ENCODE results near the gene PFDN6. TPM values are rescaled to one million over a fixed set of nuclear protein-coding genes. Genes with fewer than 3 reads are reported as not detected.

PFDN6 gene
- total RNA-seq, 2 experiments from 2014 or later = 65.4 to 96.9 TPM

GRCh38 chr6:33316603-33317418, 27.4 kb downstream of the PFDN6 start:
- no peaks in the 10 kb centered on the region for H3K9me3 Mint-ChIP-seq (ENCODE audit: low read depth)
- H3K4me1 Mint-ChIP-seq = peaks cover 74% of the 10 kb centered on the region
- DNase-seq (no peak), ATAC-seq (no peak)
- H3K4me3 Mint-ChIP-seq = peak overlapping the region; percentile 80
- intact Hi-C loops (cut with DNase I, micrococcal nuclease) = loop anchor here (1.0 to 10.0 kb wide), 8 partner anchors 45 to 1140 kb away; partner anchors contain the start of genes AGPAT1 (in 1 of the 2), CUTA (in 1 of the 2), HMGA1 (in 1 of the 2) and RNF5 (in 1 of the 2)
- POLR2A ChIA-PET = interaction anchor here (1.0 to 2.0 kb wide), 4 partner anchors 17 to 345 kb away, joined by 5 to 10 read pairs (median 7); partner anchors contain the start of genes B3GALT4 and RGL2
- peaks cover 53% of the 10 kb centered on the region for H3K36me3 Mint-ChIP-seq (ENCODE audit: low read depth)
- peak overlapping the region; percentile 63 for H3K27ac Mint-ChIP-seq
- CTCF ChIA-PET = interaction anchor here (0.8 to 3.0 kb wide), 3 partner anchors 11 to 101 kb away, joined by 3 to 13 read pairs (median 3); partner anchors contain the start of genes CUTA and RGL2
- H3K27me3 Mint-ChIP-seq = no peaks in the 10 kb centered on the region

DNA sequence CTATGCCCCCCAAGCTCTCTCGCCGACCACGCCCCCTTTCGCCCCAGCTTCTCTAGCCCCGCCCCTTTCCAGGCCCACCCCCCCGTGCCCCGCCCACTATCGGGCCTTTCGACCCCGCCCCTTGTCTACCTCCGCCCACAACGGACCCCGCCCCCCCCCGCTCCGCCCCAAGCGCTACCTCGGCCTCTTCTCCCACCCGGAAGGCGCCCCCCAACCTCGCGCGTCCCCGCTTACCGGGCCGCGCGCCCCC, 27.9 kb downstream of the PFDN6 start:
- ChIA-PET POLR2A (interaction anchor here (0.6 to 2.0 kb wide), 8 partner anchors 18 to 1714 kb away, joined by 3 to 10 read pairs (median 6); partner anchors contain the start of genes B3GALT4, RGL2 and RING1), CTCF (interaction anchor here (0.8 to 3.0 kb wide), 8 partner anchors 12 to 101 kb away, joined by 3 to 13 read pairs (median 3); partner anchors contain the start of genes B3GALT4, CUTA and RGL2)
- DNase-seq = no peak
- Mint-ChIP-seq H3K9me3 (ENCODE audit: low read depth) (no peaks in the 10 kb centered on the region), H3K36me3 (ENCODE audit: low read depth) (peaks cover 52% of the 10 kb centered on the region), H3K27me3 (no peaks in the 10 kb centered on the region), H3K4me3 (peak overlapping the region; percentile 80), H3K4me1 (peaks cover 73% of the 10 kb centered on the region), H3K27ac (peak overlapping the region; percentile 63)
- ATAC-seq = no peak
- intact Hi-C loops (cut with DNase I, micrococcal nuclease) = loop anchor here (1.0 to 10.0 kb wide), 8 partner anchors 45 to 1140 kb away; partner anchors contain the start of genes AGPAT1 (in 1 of the 2), CUTA (in 1 of the 2), HMGA1 (in 1 of the 2) and RNF5 (in 1 of the 2)

DNA sequence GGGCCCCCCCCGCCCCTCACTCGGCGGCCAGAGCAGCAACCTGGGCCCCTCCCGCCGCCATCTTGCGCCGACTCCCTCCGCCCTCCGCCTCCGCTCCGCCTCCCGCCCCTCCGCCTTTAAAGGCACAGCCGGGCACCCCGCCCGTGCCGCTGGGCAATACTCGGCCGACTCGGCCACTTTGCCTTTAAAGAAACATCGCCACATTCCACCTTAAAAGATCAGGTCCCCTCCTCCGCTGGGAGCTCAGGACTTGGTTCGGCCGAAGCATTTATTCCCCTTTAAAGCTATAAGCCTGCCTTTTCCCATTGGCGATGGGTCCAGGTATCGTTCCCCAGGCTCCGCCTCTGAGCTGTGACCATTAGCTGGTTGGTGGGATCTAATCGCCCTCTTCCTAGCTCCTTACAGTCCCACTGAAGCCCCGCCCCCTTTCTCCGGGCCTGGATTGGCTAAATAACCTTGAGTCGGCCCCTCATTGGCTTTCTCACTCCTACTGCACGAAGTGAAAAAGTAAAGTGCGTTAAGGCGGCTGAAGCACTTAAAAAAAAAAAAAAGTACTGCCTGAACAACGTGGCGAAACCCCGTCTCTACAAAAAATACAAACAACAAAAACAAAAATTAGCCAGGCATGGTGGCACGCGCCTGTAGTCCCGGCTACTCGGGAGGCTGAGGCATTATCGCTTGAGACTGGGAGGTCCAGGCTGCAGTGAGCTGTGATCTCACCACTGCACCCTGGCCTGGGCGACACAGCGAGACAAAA, 28.4 kb downstream of the PFDN6 start, which contains the start of gene ZBTB22:
ZBTB22 (minus strand) TSS at position 76 of the 757 bp plus-strand sequence. CDS start 828 bp downstream, outside the sequence.
- Mint-ChIP-seq H3K27me3 (no peaks in the 10 kb centered on the region), H3K4me3 (peak within 1 kb of the TSS; percentile 80), H3K36me3 (ENCODE audit: low read depth) (peaks cover 48% of the 10 kb centered on the region), H3K27ac (peak within 1 kb of the TSS; percentile 93), H3K9me3 (ENCODE audit: low read depth) (no peaks in the 10 kb centered on the region), H3K4me1 (peaks cover 70% of the 10 kb centered on the region)
- intact Hi-C loops (cut with DNase I, micrococcal nuclease) = loop anchor here (1.0 to 10.0 kb wide), 9 partner anchors 46 to 1141 kb away; partner anchors contain the start of genes AGPAT1 (in 1 of the 2), CUTA (in 1 of the 2), HMGA1 (in 1 of the 2) and RNF5 (in 1 of the 2)
- peak; percentile 69 for ATAC-seq
- DNase-seq = peak; percentile 98
- CTCF ChIA-PET = interaction anchor here (0.8 to 3.0 kb wide), 9 partner anchors 12 to 100 kb away, joined by 3 to 13 read pairs (median 3); partner anchors contain the start of genes B3GALT4, CUTA and RGL2
- POLR2A ChIA-PET = interaction anchor here (0.6 to 2.0 kb wide), 11 partner anchors 18 to 1714 kb away, joined by 3 to 10 read pairs (median 5); partner anchors contain the start of genes B3GALT4, PFDN6, RGL2 and RING1

- ATAC-seq = no peak
- Mint-ChIP-seq H3K4me3 (peak overlapping the region; percentile 80), H3K36me3 (ENCODE audit: low read depth) (peaks cover 41% of the 10 kb centered on the region), H3K27ac (peak overlapping the region; percentile 93), H3K9me3 (ENCODE audit: low read depth) (no peaks in the 10 kb centered on the region), H3K27me3 (no peaks in the 10 kb centered on the region), H3K4me1 (peaks cover 72% of the 10 kb centered on the region)
- intact Hi-C loops (cut with DNase I, micrococcal nuclease) = loop anchor here (1.0 to 10.0 kb wide), 4 partner anchors 253 to 1141 kb away; partner anchors contain the start of genes AGPAT1 (in 1 of the 2), HMGA1 (in 1 of the 2) and RNF5 (in 1 of the 2)
- ChIA-PET CTCF (interaction anchor here (0.9 to 3.0 kb wide), 6 partner anchors 11 to 68 kb away, joined by 3 to 13 read pairs (median 4); partner anchors contain the start of genes B3GALT4 and RGL2), POLR2A (interaction anchor here (1.0 to 2.0 kb wide), 5 partner anchors 19 to 243 kb away, joined by 3 to 10 read pairs (median 7); partner anchors contain the start of genes B3GALT4, RGL2, RING1 and RPS18)
- DNase-seq = no peak
Measured at GRCh38 chr6:33318426-33319073, 29.1 kb downstream of the PFDN6 start.

GRCh38 chr6:33319939-33320314, 30.5 kb downstream of the PFDN6 start:
- H3K36me3 Mint-ChIP-seq (ENCODE audit: low read depth) = peaks cover 37% of the 10 kb centered on the region
- DNase-seq = no peak
- ChIA-PET CTCF (no interaction called here), POLR2A (no interaction called here)
- no peak for ATAC-seq
- H3K27me3 Mint-ChIP-seq = no peaks in the 10 kb centered on the region
- peak overlapping the region; percentile 80 for H3K4me3 Mint-ChIP-seq
- peak overlapping the region; percentile 55 for H3K27ac Mint-ChIP-seq
- no peaks in the 10 kb centered on the region for H3K9me3 Mint-ChIP-seq (ENCODE audit: low read depth)
- intact Hi-C loops (cut with DNase I, micrococcal nuclease) = loop anchor here (5.0 to 10.0 kb wide), 3 partner anchors 255 to 1143 kb away; partner anchors contain the start of genes AGPAT1 (in 1 of the 2), HMGA1 (in 1 of the 2) and RNF5 (in 1 of the 2)
- peaks cover 74% of the 10 kb centered on the region for H3K4me1 Mint-ChIP-seq

DNA sequence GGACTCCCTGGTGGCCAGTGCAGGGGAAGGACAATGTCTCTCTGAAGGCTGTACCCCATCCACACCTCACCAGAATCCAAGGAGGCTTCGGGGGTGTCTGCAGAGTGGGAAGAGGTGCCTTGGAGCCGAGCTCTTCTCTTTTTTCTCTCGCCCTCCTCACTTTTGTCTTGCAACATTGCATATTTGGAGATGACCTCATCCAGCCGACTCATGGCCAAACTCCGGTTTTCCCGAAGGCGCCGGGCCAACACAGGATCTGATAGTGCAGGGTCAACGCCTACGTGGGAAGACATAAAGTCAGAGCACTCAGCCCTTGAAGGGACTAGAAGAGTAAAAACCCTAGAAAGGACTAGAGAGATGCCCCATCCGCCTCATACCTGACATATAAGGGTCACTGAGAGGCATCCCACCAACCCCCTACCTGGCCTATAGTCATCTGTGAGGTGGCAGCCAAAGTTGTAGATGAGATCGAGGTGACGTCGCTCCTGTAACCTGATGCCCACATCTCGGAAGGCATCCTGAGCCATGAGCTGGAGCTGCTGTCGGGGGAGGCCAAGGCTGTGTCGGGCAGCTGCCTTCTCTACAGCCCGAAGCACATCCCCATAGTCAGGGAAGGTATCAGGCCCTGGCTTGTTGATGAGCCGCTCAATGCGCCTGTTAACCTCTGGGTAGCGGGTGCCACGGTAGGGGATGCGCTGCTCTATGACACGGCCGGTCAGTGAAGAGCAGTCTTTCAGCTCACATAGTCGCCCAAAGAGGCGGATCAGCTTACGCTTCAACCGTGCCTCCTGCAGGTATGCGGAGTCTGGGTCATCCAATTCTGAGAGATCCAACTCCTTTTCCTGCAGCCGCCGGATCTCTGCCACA, 31.1 kb downstream of the PFDN6 start:
- ChIA-PET POLR2A (interaction anchor here (0.7 kb wide), 1 partner anchor 129 kb away, joined by 7 read pairs; no protein-coding TSS in a partner anchor), CTCF (interaction anchor here (0.6 to 1.0 kb wide), 2 partner anchors 21 to 72 kb away, joined by 3 read pairs; no protein-coding TSS in a partner anchor)
- H3K36me3 Mint-ChIP-seq (ENCODE audit: low read depth) = peaks cover 37% of the 10 kb centered on the region
- H3K4me1 Mint-ChIP-seq = peaks cover 68% of the 10 kb centered on the region
- peak overlapping the region; percentile 99 for H3K4me3 Mint-ChIP-seq
- no peak for DNase-seq
- no peaks in the 10 kb centered on the region for H3K27me3 Mint-ChIP-seq
- H3K9me3 Mint-ChIP-seq (ENCODE audit: low read depth) = no peaks in the 10 kb centered on the region
- intact Hi-C loops (cut with DNase I, micrococcal nuclease) = no loop called here
- H3K27ac Mint-ChIP-seq = peak overlapping the region; percentile 99
- no peak for ATAC-seq

- Mint-ChIP-seq H3K27ac (peak overlapping the region; percentile 99), H3K9me3 (ENCODE audit: low read depth) (no peaks in the 10 kb centered on the region), H3K36me3 (ENCODE audit: low read depth) (peaks cover 37% of the 10 kb centered on the region), H3K27me3 (no peaks in the 10 kb centered on the region), H3K4me3 (peak overlapping the region; percentile 99), H3K4me1 (peaks cover 62% of the 10 kb centered on the region)
- intact Hi-C loops (cut with DNase I, micrococcal nuclease) = no loop called here
- ChIA-PET CTCF (interaction anchor here (1.0 kb wide), 1 partner anchor 22 kb away, joined by 3 read pairs; no protein-coding TSS in a partner anchor), POLR2A (interaction anchor here (0.7 kb wide), 1 partner anchor 129 kb away, joined by 7 read pairs; no protein-coding TSS in a partner anchor)
- DNase-seq (no peak), ATAC-seq (no peak)
Measured at GRCh38 chr6:33321227-33321626, 31.8 kb downstream of the PFDN6 start.

DNA sequence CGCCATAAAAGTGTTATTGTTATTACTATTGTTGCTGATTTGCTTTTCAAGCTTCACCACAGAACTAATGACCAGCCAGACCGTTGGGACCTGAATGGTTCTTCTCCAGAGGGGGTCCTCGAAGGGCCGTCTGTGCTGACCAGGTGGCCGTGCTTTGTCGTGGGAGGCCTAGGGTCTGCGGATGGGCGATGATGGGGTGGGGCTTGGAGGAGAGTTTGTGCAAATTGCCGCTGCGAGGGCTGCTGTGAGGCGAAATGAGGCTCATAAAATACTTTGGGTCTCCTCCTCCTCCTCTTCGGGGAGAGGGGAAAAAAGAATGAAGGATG, 34.2 kb downstream of the PFDN6 start:
- peak overlapping the region; percentile 99 for H3K4me3 Mint-ChIP-seq
- H3K27me3 Mint-ChIP-seq = no peaks in the 10 kb centered on the region
- no peaks in the 10 kb centered on the region for H3K9me3 Mint-ChIP-seq (ENCODE audit: low read depth)
- ChIA-PET POLR2A (interaction anchor here (0.7 kb wide), 2 partner anchors 285 to 479 kb away, joined by 4 to 6 read pairs; partner anchors contain the start of gene PSMB8), CTCF (interaction anchor here (0.7 to 1.1 kb wide), 3 partner anchors 13 to 131 kb away, joined by 3 read pairs; partner anchors contain the start of gene ZBTB9)
- intact Hi-C loops (cut with DNase I, micrococcal nuclease) = loop anchor here (1.0 kb wide), 11 partner anchors 22 to 1128 kb away; partner anchors contain the start of genes KIFC1 (in 2 of the 2), PFDN6 (in 2 of the 2), VPS52 (in 2 of the 2) and WDR46 (in 2 of the 2)
- H3K4me1 Mint-ChIP-seq = peaks cover 46% of the 10 kb centered on the region
- peak overlapping the region; percentile 99 for H3K27ac Mint-ChIP-seq
- H3K36me3 Mint-ChIP-seq (ENCODE audit: low read depth) = peaks cover 36% of the 10 kb centered on the region
- no peak for DNase-seq
- ATAC-seq = no peak

DNA sequence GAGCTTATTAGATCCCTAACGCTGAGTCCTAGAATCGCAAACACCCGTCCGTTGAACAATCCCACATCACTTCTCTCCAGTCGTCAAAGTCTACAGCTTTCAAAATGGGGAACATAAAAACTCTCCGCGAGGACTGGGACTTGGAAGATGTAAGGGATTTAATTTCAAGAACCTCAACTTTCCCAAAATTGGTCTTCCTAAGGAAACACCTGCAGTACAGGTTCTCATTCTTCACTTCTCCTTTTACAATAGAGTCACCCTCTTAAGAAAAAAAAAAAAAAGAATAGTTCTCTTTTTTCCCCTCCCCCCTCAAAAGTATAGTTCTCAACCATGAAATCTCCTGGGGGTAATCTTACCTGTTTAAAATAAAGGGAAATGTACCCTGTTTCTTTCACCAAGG, 34.7 kb downstream of the PFDN6 start:
- Mint-ChIP-seq H3K27ac (peak overlapping the region; percentile 99), H3K4me1 (peaks cover 40% of the 10 kb centered on the region), H3K4me3 (peak overlapping the region; percentile 99), H3K9me3 (ENCODE audit: low read depth) (no peaks in the 10 kb centered on the region), H3K36me3 (ENCODE audit: low read depth) (peaks cover 30% of the 10 kb centered on the region), H3K27me3 (no peaks in the 10 kb centered on the region)
- ATAC-seq (no peak), DNase-seq (no peak)
- intact Hi-C loops (cut with DNase I, micrococcal nuclease) = no loop called here
- POLR2A ChIA-PET = interaction anchor here (0.6 to 0.7 kb wide), 2 partner anchors 83 to 284 kb away, joined by 4 to 6 read pairs; no protein-coding TSS in a partner anchor
- CTCF ChIA-PET = interaction anchor here (0.6 to 1.1 kb wide), 3 partner anchors 44 to 130 kb away, joined by 3 read pairs; partner anchors contain the start of gene ZBTB9

Measured in activated CD4-positive, alpha-beta T cell treated with anti-CD3 and anti-CD28 coated beads for 36 hours (primary cell).